ENCODE measurements around the gene CRAMP1.
A peak's percentile ranks its signal among the peaks of the same experiment; 100 is the strongest.

The CRAMP1 gene

GRCh38 chr16:1613211-1613622 is 1.1 kb downstream of the CRAMP1 start:
- peak; percentile 69 for DNase-seq
- TF ChIP-seq GATA1 (IDR thresholded peaks at IDR 0.05; ENCODE audit: low read depth, low read length) (no peak), POLR2A (IDR thresholded peaks at IDR 0.05; ENCODE audit: low read length) (no peak)

- DNase-seq: peak; percentile 35 to 59
Observed at GRCh38 chr16:1613728-1614455, 1.7 kb downstream of the CRAMP1 start.

GRCh38 chr16:1614456-1615102 is 2.4 kb downstream of the CRAMP1 start:
- TF ChIP-seq GATA1 (IDR thresholded peaks at IDR 0.05; ENCODE audit: low read depth, low read length) (no peak), POLR2A (IDR thresholded peaks at IDR 0.05; ENCODE audit: low read length) (no peak)
- peak; percentile 63 to 77 for DNase-seq

More at GRCh38 chr16:1613728-1614455, 1.7 kb downstream of the CRAMP1 start:
- no peak for TF ChIP-seq POLR2A (IDR thresholded peaks at IDR 0.05; ENCODE audit: low read length)
- no peak for TF ChIP-seq GATA1 (IDR thresholded peaks at IDR 0.05; ENCODE audit: low read depth, low read length)

GRCh38 chr16:1615761-1616160 is 3.6 kb downstream of the CRAMP1 start:
- TF ChIP-seq POLR2A (IDR thresholded peaks at IDR 0.05; ENCODE audit: low read length) (no peak), GATA1 (IDR thresholded peaks at IDR 0.05; ENCODE audit: low read depth, low read length) (no peak)
- DNase-seq: no peak

- TF ChIP-seq GATA1 (IDR thresholded peaks at IDR 0.05; ENCODE audit: low read depth, low read length) (no peak), POLR2A (IDR thresholded peaks at IDR 0.05; ENCODE audit: low read length) (no peak)
- no peak for DNase-seq
Observed at GRCh38 chr16:1619976-1620375, 7.8 kb downstream of the CRAMP1 start.

GRCh38 chr16:1620391-1620790 is 8.2 kb downstream of the CRAMP1 start:
- TF ChIP-seq POLR2A (IDR thresholded peaks at IDR 0.05; ENCODE audit: low read length): no peak
- no peak for TF ChIP-seq GATA1 (IDR thresholded peaks at IDR 0.05; ENCODE audit: low read depth, low read length)
- DNase-seq: no peak

GRCh38 chr16:1621851-1622250 is 9.7 kb downstream of the CRAMP1 start:
- TF ChIP-seq POLR2A (IDR thresholded peaks at IDR 0.05; ENCODE audit: low read length): no peak
- TF ChIP-seq GATA1 (IDR thresholded peaks at IDR 0.05; ENCODE audit: low read depth, low read length): no peak
- no peak for DNase-seq

- DNase-seq: no peak
- TF ChIP-seq GATA1 (IDR thresholded peaks at IDR 0.05; ENCODE audit: low read depth, low read length) (no peak), POLR2A (IDR thresholded peaks at IDR 0.05; ENCODE audit: low read length) (no peak)
Observed at GRCh38 chr16:1626327-1626726, 14.2 kb downstream of the CRAMP1 start.

GRCh38 chr16:1626776-1627175 is 14.6 kb downstream of the CRAMP1 start:
- no peak for DNase-seq
- TF ChIP-seq GATA1 (IDR thresholded peaks at IDR 0.05; ENCODE audit: low read depth, low read length) (no peak), POLR2A (IDR thresholded peaks at IDR 0.05; ENCODE audit: low read length) (no peak)

GRCh38 chr16:1630450-1631213 is 18.5 kb downstream of the CRAMP1 start:
- no peak for DNase-seq
- TF ChIP-seq GATA1 (IDR thresholded peaks at IDR 0.05; ENCODE audit: low read depth, low read length) (no peak), POLR2A (IDR thresholded peaks at IDR 0.05; ENCODE audit: low read length) (no peak)

GRCh38 chr16:1631230-1631629 is 19.1 kb downstream of the CRAMP1 start:
- DNase-seq: no peak
- TF ChIP-seq GATA1 (IDR thresholded peaks at IDR 0.05; ENCODE audit: low read depth, low read length) (no peak), POLR2A (IDR thresholded peaks at IDR 0.05; ENCODE audit: low read length) (no peak)

GRCh38 chr16:1631931-1632637 is 19.9 kb downstream of the CRAMP1 start:
- DNase-seq: no peak
- TF ChIP-seq GATA1 (IDR thresholded peaks at IDR 0.05; ENCODE audit: low read depth, low read length): no peak
- no peak for TF ChIP-seq POLR2A (IDR thresholded peaks at IDR 0.05; ENCODE audit: low read length)

GRCh38 chr16:1632638-1632970 is 20.4 kb downstream of the CRAMP1 start:
- DNase-seq: no peak
- TF ChIP-seq POLR2A (IDR thresholded peaks at IDR 0.05; ENCODE audit: low read length) (no peak), GATA1 (IDR thresholded peaks at IDR 0.05; ENCODE audit: low read depth, low read length) (no peak)

GRCh38 chr16:1633310-1633709 is 21.1 kb downstream of the CRAMP1 start:
- TF ChIP-seq POLR2A (IDR thresholded peaks at IDR 0.05; ENCODE audit: low read length) (no peak), GATA1 (IDR thresholded peaks at IDR 0.05; ENCODE audit: low read depth, low read length) (no peak)
- DNase-seq: no peak
